Stimulated activated CD8-positive, alpha-beta memory T cell treated with anti-CD3 and anti-CD28 coated beads, Interleukin-15, amount 100 ng/mL, for 1 hour (primary cell): ENCODE results near the gene CTDSPL.

Source experiments
- DNase-seq: peaks from one replicate; pipeline ENCODE4 v3.0.0-alpha.2; 2020; ENCODE audit warnings: low read depth

The CTDSPL gene

DNA sequence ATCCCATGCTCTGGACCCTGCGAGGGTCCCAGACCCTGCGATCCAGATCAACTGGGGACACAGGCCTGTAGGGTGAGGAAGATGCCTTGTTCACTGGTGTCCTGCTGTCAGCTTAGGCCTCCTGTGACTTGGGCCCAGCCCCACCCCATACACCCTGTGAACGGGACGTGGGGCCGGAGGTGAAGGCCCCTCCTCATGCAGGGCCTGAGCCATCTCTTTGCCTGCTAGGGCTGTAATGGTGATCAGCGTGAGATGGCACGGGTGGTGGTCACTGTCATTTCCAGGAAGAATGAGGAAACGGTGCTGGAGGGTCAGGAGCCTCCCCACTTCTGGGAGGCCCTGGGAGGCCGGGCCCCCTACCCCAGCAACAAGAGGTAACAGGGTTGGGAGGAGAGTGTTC, 141.3 kb downstream of the CTDSPL start:
- DNase-seq = no peak

DNA sequence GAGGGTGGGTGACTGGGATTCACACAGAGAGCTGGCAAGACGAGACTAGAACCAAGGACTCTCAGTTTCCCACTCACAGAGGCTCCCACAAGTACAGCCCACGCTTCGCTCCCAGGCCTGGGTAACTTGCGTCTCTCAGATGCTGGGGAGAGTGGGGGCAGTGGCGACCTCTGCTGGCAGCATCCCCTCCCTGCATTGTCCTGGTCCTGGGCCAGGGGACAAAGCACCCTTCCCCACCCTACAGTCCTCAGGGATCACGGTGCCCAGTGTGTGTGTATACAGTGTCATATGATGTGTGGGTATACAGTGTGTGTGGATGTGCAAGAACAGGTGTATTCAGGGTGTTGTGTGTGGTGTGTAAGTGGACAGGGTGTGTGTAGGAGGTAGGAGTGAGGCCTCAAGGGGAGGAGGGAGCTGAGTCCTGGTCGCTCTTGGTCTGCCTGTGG, 141.7 kb downstream of the CTDSPL start:
- no peak for DNase-seq

DNA sequence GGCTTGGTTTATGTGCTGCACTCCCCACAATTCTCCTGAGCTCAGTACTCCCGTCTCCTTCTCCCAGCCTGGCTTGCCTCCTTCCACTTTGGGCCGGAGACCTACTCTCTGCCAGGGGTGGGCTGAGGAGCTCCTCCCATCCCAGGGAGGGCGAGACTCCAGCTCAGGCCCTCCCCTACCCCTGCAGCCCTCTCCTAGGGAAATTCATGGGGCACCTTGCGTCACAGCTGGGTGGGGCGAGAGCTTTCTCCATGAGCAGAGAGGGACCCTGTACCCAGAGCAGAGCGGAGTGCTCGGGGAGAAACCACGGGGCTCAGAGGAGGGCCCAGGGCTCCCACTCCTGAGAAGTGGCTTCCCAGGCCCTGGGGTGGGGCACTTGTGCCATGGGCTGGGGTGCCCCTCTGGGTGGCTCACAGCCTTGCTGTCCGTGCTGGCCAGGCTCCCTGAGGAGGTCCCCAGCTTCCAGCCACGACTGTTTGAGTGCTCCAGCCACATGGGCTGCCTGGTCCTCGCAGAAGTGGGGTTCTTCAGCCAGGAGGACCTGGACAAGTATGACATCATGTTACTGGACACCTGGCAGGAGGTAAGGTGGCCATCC, 142.2 kb downstream of the CTDSPL start:
- DNase-seq = no peak

DNA sequence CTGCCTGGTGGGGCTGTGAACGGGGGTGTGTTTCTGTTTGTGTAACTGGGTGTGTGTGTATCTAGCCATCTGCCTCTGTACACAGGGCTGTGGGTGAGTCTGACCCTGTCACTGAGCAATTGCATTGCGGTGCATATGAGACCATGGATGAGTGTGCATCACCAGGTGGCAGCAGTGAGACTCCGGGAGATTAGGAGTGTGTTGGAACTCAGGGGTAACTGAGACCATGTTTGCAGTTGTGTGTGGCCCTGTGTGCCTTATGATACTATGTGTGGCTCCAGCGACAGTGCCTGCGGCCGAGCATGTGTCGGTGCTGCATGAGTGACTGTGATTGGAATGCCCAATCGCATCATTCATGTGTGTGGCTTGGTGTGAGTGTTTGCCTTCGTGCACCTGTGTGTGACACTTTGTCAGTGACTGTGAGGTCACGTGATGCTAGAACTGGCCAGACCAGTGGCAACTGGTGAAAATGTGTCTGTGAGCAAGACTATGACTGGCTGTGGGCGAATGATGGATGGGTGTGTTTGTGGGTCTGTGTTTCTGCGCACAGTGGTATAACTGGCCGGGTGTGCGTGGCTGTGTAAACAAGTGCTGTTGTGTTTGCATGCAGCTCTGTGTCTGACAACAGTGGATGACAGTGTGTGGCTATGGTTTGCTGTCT, 142.9 kb downstream of the CTDSPL start:
- DNase-seq = peak; percentile 49

DNA sequence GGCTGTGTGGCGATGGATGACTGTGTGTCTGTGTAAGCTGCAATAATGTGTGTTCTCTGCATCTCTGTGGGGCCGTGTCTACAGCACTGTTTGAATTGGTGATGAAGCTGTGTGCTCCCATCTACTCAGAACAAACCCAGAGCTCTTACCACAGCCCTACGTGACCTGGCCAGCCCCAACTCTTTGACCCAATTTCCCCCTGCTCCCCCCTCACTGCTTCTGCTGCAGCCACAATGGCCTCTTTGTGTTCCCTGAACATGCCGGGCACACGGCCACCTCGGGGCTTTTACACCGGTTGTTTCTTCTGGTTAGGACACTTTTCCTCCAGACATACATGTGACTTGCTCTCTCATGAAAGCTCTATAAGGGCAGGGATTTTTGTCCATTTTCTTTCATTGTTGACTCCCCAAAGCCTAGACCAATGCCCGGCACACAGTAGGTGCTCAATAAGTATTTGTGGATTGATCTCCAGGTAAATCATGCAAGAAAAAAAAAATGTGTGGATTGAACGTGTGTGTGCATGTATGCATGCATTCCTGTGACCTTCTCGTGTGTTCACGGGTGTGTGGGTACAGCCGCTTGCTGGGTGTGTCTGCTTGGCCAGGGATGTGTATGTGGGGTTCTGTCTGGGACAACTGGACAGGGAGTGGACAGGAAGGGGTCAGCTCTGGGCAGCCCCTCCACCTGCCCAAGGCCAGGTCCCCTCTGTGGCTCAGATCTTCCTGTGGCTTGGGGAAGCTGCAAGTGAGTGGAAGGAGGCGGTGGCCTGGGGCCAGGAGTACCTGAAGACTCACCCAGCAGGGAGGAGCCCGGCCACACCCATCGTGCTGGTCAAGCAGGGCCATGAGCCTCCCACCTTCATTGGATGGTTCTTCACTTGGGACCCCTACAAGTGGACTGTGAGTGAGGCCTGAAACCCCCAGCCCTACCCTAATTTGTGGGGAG, 143.7 kb downstream of the CTDSPL start:
- no peak for DNase-seq

DNA sequence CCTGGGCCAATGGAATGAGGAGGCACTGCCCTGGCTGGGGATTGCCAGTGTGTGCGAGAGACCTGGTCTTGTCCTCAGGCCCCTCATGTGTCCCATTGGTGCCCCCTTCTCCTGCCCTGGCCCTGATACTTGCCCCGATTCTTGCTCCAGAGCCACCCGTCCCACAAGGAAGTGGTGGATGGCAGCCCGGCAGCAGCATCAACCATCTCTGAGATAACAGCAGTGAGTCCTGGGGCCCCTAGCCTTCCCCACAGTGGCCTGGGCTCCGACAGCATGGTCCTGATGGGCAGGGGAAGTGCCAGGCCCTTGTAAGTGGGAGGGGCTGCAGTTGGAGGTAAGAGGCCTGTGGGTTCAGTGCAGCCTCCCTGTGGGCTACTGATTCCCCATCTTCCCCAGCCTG, 144.4 kb downstream of the CTDSPL start:
- DNase-seq = no peak

DNA sequence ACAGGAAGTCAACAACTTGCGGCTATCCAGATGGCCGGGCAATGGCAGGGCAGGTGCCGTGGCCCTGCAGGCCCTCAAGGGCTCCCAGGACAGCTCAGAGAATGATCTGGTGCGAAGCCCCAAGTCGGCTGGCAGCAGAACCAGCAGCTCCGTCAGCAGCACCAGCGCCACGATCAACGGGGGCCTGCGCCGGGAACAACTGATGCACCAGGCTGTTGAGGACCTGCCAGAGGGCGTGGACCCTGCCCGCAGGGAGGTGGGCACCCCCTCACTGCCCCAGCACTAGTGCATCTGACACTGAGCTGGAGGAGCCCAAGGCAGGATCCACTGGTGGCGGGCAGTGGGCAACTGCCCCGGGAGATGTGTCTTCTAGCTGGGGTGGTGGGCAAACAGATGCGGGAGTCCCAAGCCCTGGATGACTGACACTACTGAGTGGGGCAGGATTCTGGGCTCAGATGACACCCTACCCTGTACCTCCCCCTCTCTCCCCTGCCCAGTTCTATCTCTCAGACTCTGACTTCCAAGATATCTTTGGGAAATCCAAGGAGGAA, 144.8 kb downstream of the CTDSPL start:
- DNase-seq = no peak

DNA sequence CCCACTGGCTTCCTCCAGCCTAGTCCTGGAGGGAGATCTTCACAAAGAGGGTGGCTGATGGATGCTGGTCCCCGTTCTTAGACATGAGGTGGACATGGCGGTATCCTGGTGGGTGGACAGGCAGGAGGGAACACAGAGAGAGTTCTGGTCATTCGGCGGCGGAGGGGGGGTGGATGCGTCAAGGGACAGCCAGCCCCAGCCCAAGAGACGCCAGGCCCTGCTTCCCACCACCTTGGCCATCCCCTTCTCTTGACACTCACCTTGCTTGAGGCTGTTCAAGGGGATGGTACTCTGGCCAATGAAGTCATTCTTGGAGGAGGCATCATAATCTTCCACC, 146.0 kb downstream of the CTDSPL start:
- DNase-seq = no peak

DNA sequence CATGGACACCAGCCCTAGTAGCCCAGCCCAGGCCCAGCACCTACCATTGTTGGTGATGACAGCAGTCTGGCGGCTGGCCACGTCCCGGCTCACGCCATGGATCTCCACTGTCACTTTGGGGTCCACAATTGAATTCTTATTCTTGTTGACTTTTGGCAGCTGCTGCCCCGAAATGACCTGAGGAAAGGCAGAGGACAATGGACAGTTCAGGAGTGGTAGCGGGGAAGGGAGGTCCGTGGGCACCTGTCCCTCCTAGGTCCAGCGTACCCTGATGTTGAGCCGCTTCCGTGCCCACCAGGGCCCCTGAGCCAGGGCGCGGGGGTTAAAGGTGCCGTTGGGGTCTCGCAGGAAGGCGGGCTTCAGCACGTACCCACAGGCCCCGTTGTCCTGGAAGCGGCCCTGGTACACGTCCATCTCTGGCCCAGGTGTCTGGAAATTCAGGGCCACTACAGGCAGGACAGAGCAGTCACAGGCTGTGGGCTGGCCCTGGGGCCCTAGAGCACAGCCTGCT, 146.6 kb downstream of the CTDSPL start:
- DNase-seq = no peak

DNA sequence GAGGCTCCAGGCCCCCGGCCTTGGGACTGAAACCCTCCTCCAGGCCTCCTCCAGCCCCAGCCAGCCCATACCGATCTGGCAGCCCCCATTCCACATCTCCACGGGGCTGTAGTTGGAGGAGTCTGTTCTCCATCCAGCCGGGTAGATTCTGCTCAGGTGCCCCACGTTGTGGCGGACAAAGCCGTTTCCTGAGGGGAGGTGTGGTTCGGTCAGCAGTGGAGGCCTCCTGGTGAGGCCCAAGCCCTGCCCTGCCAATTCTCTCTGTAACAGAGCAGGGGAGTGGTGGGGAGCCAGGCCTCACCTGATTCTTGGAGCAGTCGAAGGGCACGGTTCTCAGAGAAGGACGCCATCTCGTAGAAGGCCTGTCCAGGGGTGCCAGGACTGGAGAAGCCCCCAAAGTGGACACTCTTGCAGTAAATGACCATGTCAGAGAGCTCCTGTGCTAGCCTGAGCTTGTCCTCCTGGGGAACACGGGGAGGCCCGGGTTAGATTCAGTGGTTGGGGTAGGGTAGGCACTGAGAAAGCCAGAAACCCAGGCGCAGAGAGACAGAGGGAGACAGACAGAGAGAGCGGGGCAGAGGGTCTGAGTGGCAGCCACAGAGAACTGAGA, 147.4 kb downstream of the CTDSPL start:
- no peak for DNase-seq

DNA sequence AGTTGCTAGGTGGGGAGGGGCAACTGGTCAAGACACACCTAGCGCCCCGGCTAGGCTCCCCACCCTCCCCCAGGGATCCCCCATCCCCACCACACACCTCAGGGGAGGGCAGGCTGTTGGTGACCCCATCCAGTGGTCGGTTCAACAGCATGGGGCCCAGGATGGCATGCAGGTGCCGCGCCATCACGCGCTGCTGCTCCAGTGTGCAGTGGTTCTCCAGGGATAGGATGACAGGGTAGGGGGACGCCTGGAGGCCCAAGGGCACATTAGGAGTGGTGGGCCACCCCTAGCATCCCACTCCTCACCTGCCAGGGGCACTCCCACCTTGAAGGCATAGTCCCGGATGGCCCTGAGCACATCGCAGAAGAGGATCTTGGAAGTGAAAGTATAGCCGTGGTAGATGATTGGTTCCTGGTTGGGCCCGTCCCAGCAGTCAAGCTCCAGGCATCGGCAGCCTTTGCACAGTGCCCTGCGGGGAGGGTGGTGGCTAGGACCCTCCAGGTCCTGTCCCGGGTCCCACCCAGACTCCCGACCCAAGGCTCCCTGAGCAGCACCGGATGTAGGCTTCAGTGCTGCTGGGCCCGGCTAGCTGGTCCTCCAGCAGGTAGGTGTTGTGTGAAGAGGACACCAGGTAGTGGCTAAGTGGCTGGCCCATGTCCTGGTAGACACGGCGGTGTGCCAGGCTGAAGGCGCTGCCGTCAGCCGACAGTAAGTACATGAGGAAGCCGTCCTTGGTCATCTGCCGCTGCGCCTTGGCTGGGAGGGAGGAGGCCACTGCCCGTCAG, 148.3 kb downstream of the CTDSPL start:
- DNase-seq = no peak

DNA sequence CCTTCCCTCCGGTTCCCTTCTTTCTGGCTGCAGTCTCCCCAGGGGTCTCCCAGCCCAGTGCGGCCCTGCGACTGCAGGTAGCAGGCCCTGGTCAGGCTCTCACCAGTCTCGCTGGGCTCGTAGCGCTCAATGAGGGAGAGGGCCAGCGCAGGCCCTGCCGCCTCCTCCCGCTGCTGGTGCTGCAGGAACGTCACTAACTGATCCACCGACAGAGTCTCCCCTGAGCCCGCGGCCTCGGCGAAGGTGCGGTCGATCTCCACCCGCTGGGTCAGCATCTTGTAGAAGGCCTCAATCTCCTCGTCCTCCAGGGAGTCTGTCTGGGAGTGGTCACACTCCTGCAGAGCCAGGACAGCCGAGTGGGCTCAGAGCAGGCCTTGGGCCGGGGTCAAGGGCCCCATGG, 149.4 kb downstream of the CTDSPL start:
- DNase-seq = no peak

DNA sequence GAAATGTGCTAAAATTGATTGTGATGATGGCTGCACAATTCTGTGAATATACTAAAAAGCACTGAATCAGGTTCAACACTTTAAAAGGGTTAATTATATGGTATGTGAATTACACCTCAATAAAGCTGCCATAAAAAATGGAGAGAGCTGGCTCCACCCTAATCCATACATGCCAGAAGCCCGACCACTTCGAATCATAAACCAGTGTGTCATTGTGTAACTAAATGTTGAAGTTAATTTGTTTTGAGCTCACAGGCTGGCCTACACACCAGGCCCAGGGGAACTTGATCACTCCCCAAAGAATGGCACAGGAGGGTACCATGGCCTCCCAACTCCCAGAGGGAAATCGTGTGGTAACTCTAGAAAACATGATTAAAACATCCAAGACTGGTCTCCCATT, 153.8 kb downstream of the CTDSPL start:
- no peak for DNase-seq

DNA sequence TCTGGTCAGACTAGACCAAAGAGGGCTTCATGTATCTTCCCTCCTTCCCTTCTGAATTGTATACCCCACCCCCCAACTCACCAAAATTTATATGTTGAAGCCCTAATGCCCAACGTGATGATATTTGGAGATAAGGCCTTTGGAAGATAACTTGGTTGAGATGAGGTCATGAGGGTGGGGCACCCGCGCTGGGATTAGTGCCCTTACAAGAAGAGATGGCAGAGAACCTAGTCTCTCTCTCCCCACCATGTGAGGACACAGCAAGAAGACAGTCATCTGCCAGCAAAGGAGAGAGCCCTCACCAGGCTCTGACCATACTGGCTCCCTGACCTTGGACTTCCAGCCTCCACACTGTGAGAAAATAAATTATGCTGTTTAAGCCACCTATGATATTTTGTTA, 154.3 kb downstream of the CTDSPL start:
- DNase-seq = no peak

DNA sequence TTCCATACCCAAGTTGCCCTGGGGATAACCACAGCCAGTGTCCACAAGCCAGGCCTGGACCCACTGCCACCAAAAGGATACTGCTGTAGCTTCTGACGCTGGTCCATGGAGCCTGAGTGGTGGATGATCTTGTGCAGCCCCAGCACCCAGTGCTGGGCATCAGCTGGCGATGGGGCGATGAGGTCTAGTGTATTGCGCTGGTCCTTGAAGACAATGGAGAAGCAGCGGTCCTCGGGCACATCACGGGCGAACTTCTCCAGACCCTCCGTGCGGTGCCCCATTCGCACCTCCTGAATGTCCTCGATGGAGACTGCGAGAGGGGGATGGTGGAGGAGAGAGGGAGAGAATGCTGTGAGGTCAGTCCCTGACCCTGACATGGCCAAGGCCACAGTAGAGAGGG, 154.7 kb downstream of the CTDSPL start:
- no peak for DNase-seq

DNA sequence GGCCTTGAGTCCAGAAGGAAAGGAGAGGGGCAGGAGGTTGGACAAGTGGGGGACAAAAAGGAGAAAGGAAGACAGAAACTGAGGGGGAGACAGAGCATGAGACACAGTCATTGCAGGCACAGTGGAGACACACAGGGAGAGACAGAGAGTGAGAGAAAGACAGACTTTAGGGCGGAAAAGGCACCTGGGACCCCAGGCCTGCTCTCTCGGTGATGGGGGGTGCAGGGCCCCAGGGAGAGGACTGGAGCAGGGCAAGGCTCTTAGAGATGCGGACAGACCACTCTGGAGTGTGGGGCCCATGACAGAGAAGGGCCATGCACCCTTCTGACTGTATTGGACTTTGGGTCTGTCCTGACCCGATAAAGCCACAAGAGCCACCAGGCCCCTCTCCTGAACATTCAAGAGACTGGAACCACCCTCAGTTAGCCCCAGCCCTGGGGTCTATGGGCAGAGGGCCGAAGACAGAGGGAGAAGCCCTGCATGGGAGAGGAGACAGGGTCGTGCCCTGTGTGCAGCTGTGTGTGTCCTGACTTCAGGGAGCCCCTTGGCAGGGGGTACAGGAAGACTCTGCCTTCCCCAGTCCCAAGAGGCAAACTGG, 155.3 kb downstream of the CTDSPL start:
- no peak for DNase-seq

DNA sequence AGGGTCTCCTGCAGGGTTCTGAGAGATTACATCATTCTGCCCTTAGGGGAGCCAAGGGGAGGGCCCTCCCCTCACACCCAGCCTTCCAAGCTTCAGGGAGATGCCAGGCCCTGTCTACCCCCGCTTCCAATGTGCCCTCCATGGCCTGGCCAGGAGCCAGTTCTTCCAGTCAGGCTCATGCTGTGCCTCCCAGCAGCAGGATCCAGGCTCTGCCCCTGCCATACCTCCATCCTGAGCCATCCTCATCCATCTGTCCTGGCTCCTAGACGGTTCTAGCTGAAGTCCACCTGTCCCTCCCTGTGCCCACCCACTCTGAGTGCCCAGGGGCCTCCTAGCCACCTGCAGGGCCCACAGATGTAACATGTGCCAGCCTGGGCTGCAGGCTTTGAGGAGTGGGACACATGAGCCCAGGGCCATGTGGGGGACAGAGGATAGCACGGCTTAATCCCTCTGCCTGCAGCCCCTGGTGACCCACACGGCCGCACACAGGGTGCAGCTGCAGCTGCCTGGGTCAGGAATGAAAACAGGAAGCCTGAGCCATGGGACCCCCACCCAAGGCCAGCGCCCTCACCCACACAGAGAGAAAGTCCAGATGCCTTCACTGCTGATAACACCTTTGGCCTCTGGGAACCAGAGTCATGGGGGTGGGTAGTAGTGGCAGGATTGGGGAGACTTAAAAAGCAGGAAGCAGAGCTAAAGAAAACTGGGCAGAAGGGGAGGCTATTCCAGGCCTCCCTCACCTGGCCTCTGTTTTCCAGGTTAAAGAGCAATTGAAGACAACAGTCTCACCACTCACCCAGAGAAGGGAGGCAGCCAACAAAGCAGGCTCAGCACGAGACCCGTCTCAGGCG, 156.0 kb downstream of the CTDSPL start:
- DNase-seq = no peak

DNA sequence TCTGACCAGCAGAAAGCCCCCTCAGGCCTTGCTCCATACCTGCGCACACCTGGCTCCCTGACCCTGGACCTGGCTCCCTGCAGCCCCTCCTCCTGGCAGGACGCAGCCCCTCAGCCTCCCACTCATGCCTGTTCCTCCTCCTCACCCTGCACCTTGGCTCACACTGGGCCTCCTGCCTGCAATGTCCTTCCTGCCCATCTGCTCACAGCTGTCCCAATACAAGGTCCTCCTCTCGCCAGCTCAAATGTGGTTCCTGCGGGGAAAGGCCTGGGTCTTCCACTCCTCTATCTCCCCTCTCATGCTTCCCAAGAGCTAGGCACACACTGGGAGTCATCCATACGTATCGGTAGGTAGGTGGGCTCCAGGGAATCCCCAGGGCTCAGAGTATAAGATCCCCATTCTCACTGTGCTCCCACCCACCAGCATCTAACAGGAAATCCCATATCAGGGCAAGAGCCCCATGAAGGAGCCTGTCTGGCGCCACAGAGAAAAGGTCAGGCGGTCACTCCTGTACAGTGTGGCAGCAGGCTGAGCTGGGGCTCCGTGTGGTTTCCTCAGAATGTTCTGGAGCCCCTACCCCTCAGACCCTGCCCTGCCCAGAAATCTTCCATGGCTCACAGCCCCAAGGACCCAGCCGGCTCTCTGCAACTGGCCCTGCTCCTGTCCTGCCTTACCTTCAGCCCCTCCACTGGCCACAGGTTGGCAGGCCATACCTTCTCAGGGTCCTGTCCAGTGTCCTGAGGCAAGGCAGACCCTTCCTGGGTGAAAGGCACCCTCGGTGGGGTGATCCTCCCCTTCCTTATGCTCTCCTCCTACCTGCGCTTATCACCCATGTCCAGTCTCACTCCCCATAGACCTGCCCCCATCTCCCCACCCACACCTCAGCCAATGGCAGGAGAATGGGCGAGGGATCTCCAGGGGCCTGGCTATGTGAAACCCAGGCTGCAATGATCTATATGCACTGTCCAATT, 156.9 kb downstream of the CTDSPL start:
- DNase-seq = no peak
